ENCODE results near the gene PITRM1.
"Not testable (repeated sequence)": the region's sequence is repeated elsewhere in the genome, so short reads cannot be mapped to it uniquely, and the experiment has no call there.

Gene PITRM1, protein sequence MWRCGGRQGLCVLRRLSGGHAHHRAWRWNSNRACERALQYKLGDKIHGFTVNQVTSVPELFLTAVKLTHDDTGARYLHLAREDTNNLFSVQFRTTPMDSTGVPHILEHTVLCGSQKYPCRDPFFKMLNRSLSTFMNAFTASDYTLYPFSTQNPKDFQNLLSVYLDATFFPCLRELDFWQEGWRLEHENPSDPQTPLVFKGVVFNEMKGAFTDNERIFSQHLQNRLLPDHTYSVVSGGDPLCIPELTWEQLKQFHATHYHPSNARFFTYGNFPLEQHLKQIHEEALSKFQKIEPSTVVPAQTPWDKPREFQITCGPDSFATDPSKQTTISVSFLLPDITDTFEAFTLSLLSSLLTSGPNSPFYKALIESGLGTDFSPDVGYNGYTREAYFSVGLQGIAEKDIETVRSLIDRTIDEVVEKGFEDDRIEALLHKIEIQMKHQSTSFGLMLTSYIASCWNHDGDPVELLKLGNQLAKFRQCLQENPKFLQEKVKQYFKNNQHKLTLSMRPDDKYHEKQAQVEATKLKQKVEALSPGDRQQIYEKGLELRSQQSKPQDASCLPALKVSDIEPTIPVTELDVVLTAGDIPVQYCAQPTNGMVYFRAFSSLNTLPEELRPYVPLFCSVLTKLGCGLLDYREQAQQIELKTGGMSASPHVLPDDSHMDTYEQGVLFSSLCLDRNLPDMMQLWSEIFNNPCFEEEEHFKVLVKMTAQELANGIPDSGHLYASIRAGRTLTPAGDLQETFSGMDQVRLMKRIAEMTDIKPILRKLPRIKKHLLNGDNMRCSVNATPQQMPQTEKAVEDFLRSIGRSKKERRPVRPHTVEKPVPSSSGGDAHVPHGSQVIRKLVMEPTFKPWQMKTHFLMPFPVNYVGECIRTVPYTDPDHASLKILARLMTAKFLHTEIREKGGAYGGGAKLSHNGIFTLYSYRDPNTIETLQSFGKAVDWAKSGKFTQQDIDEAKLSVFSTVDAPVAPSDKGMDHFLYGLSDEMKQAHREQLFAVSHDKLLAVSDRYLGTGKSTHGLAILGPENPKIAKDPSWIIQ

DNA sequence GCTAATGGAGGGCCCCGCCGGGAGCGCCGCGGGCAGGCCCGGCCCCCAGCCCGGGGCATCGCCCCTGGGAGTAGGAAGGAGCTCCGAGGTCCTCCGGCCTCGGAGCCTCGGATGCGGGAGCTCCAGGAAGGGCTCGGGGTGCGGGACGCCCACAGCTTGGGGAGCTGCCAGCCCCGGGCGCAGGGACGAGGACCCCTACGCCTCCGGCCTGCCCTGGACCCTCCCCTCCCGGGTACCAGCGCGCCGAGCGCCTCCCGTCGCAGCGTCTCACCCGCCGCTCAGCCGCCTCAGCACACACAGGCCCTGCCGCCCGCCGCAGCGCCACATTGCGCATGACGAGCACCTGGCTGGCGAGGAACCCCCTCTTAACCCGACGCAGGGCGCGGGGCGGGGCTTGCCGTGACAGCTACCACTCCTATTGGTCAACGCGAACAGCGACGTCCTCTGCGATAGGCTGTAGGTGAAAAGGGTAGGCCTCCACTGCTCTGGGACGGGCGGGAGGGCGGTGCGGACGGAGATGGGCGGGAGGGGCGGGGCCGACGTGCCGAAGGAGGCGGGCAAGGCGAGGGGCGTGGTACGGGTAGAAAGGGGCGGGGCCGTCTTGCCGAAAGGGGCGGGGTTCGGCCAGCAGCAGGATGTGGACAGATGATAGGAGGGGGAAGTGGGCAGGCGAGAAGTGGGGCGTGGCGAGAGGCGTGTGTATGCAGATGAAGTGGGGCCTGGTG is at the start of gene PITRM1:
PITRM1 (minus strand) TSS at position 337 of the 725 bp plus-strand sequence; CDS start at position 327, 10 bp downstream.
- no peaks in the 10 kb centered on the region for H3K27me3 ChIP-seq
- H3K4me3 ChIP-seq: peak within 1 kb of the TSS; percentile 79 to 85
- peak within 1 kb of the TSS; percentile 92 to 93 for H3K27ac ChIP-seq
- peaks cover 0 to 20% (median 18%) of the 10 kb centered on the region in 4 donors for H3K4me1 ChIP-seq
- H3K9me3 ChIP-seq: no peaks in the 10 kb centered on the region
- DNase-seq: peak; percentile 99 to 100
- intact Hi-C loops (cut with DNase I; ENCODE audit: low total_unique reads): no loop called here
- TF ChIP-seq, protein P1, sequence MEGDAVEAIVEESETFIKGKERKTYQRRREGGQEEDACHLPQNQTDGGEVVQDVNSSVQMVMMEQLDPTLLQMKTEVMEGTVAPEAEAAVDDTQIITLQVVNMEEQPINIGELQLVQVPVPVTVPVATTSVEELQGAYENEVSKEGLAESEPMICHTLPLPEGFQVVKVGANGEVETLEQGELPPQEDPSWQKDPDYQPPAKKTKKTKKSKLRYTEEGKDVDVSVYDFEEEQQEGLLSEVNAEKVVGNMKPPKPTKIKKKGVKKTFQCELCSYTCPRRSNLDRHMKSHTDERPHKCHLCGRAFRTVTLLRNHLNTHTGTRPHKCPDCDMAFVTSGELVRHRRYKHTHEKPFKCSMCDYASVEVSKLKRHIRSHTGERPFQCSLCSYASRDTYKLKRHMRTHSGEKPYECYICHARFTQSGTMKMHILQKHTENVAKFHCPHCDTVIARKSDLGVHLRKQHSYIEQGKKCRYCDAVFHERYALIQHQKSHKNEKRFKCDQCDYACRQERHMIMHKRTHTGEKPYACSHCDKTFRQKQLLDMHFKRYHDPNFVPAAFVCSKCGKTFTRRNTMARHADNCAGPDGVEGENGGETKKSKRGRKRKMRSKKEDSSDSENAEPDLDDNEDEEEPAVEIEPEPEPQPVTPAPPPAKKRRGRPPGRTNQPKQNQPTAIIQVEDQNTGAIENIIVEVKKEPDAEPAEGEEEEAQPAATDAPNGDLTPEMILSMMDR (IDR thresholded peaks at IDR 0.05): no peak
- H3K36me3 ChIP-seq: peaks cover 21 to 25% (median 24%) of the 10 kb centered on the region in 3 donors

DNA sequence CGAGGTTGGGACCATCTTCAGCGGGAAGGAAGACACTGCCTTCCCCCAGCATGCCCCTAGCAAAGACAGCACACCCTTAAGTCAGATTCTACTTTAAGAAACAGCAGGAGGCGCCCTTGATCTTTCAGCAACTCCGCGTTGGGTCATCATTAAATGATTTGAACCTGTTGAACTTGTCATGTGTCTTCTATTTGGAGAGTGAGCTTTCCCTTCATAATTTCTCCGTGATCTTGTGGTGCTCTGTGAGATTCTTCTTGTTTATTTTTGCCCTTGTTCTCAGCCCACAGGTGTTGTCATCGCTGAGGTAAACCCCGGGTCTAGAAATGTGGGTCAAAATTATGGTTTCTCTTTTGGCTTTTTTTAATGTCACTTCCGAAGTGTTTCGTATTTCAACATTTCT is 49.5 kb upstream of the PITRM1 start:
- Histone ChIP-seq H3K4me3 (no peak overlapping the region), H3K27me3 (no peaks in the 10 kb centered on the region), H3K4me1 (peaks cover 0 to 8% (median 7%) of the 10 kb centered on the region in 4 donors), H3K36me3 (no peaks in the 10 kb centered on the region), H3K9me3 (no peaks in the 10 kb centered on the region), H3K27ac (no peak overlapping the region)
- intact Hi-C loops (cut with DNase I; ENCODE audit: low total_unique reads): no loop called here
- TF ChIP-seq, protein P1 (IDR thresholded peaks at IDR 0.05): no peak
- DNase-seq: no peak

DNA sequence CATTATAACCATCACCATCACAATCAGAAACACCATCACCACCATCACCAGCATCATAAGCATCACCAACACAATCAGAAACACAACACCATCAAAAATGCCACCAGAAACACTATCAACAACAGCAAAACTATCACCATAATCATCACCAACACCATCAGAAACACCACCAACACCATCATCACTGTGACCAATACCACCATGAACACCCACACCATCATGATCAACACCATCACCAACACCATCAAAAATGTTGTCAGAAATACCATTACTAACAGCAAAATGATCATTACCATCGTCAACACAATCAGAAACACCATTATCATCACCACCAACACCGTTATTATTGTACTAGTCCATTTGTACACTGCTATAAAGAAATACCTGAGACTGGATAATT is 49.0 kb upstream of the PITRM1 start:
- intact Hi-C loops (cut with DNase I; ENCODE audit: low total_unique reads); H3K27ac ChIP-seq; H3K9me3 ChIP-seq; H3K36me3 ChIP-seq; H3K27me3 ChIP-seq; H3K4me3 ChIP-seq; DNase-seq; H3K4me1 ChIP-seq: not testable (repeated sequence)

DNA sequence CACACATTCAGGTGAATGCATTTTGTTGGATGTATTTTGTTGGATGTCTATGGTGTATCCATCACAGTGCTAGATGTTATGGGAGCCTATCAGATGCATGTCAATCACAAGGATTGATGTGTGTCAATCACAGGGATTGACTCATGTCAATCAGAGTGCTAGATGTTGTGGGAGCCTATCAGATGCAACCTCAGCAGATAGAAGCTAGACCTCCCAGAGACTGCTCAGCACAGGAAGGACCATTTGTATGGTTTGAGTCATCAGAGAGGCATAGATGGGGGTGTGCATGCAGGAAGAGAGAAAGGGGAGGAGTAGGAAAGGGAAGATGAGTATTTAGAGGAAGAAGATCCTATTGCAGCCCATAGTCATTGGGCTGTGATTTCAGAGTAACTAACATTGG is 48.3 kb upstream of the PITRM1 start:
- no peaks in the 10 kb centered on the region for H3K36me3 ChIP-seq

DNA sequence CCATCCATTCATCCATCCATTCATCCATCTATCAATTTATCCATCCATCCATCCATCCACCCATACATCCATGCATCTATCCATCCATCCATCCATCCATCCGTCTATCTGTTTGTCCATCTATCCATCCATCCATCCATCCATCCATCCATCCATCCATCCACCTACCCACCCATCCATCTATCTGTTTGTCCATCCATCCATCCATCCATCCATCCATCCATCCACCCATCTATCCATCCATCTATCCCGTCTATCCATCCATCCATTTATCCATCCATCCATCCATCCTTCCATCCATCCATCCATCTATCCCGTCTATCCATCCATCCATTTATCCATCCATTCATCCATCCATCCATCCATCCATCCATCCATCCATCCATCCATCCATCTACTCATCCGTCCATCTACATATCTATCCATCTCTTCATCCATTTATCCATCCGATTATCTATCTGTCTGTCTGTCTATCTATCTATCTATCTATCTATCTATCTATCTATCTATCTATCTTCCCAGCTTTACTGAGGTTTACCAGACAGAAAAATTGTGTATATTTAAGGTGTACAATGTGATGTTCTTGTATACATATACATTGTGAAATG is 46.5 kb upstream of the PITRM1 start:
- H3K27ac ChIP-seq; H3K4me3 ChIP-seq; H3K9me3 ChIP-seq; H3K27me3 ChIP-seq; DNase-seq; H3K36me3 ChIP-seq; intact Hi-C loops (cut with DNase I; ENCODE audit: low total_unique reads); H3K4me1 ChIP-seq: not testable (repeated sequence)

More for the DNA sequence above, 48.3 kb upstream of the PITRM1 start:
- Histone ChIP-seq H3K4me3 (no peak overlapping the region), H3K9me3 (no peaks in the 10 kb centered on the region), H3K27ac (no peak overlapping the region), H3K4me1 (no peaks in the 10 kb centered on the region), H3K27me3 (no peaks in the 10 kb centered on the region)
- intact Hi-C loops (cut with DNase I; ENCODE audit: low total_unique reads): no loop called here
- DNase-seq: no peak
- TF ChIP-seq, protein P1 (IDR thresholded peaks at IDR 0.05): no peak

DNA sequence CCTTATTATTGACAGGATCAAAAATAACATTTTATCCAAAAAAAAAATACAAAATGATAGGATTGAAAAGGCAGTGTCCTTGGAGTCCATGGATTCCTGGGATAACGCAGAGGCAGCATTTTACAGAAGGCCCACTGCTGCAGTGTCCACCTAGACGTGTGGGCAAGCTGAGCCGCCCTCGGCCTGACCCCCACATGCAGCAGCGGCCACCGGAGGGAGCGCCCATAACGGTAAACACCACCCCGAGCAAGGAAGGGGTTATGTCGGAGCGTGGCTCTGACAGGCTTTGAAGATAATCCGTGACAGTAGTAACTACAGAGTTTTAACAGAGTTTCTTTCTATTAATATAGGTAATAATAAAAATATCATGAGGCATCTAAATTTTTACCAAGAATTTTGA is 45.3 kb upstream of the PITRM1 start:
- H3K27ac ChIP-seq: no peak overlapping the region
- no peaks in the 10 kb centered on the region for H3K4me1 ChIP-seq
- DNase-seq: no peak
- H3K9me3 ChIP-seq: no peaks in the 10 kb centered on the region
- intact Hi-C loops (cut with DNase I; ENCODE audit: low total_unique reads): no loop called here
- H3K27me3 ChIP-seq: no peaks in the 10 kb centered on the region
- H3K4me3 ChIP-seq: no peak overlapping the region
- no peaks in the 10 kb centered on the region for H3K36me3 ChIP-seq
- TF ChIP-seq, protein P1 (IDR thresholded peaks at IDR 0.05): no peak
